WI38 (cell line): ENCODE data around the gene C1GALT1.

Source experiments
- H3K4me3 ChIP-seq: 2 replicates; pipeline ENCODE4 v1.5.1; 2011; ENCODE audit warnings: low read depth, mild to moderate bottlenecking, control low read depth, low read length
- CTCF ChIP-seq: IDR thresholded peaks from 2 replicates; pipeline ENCODE4 v1.5.1; 2012; ENCODE audit warnings: low read depth, mild to moderate bottlenecking, control low read depth, low read length

The C1GALT1 gene

GRCh38 chr7:7157177-7157886 is 25.0 kb upstream of the C1GALT1 start:
- H3K4me3 ChIP-seq: peak overlapping the region; percentile 66
- TF ChIP-seq CTCF: no peak

GRCh38 chr7:7157887-7158271 is 24.5 kb upstream of the C1GALT1 start:
- TF ChIP-seq CTCF: no peak

GRCh38 chr7:7159063-7159658 is 23.2 kb upstream of the C1GALT1 start:
- TF ChIP-seq CTCF: no peak
- no peak overlapping the region for H3K4me3 ChIP-seq

More at GRCh38 chr7:7157887-7158271, 24.5 kb upstream of the C1GALT1 start:
- H3K4me3 ChIP-seq: peak overlapping the region; percentile 66

- no peak overlapping the region for H3K4me3 ChIP-seq
- no peak for TF ChIP-seq CTCF
Observed at GRCh38 chr7:7164591-7164990, 17.8 kb upstream of the C1GALT1 start.

GRCh38 chr7:7165372-7165771 is 17.0 kb upstream of the C1GALT1 start:
- TF ChIP-seq CTCF: no peak
- H3K4me3 ChIP-seq: no peak overlapping the region

GRCh38 chr7:7166318-7166717 is 16.0 kb upstream of the C1GALT1 start:
- H3K4me3 ChIP-seq: no peak overlapping the region
- no peak for TF ChIP-seq CTCF

GRCh38 chr7:7169296-7169695 is 13.0 kb upstream of the C1GALT1 start:
- no peak for TF ChIP-seq CTCF
- no peak overlapping the region for H3K4me3 ChIP-seq
